ENCODE results near the gene TIGIT.

The TIGIT gene

GRCh38 chr3:114355653-114356052 lies 61.8 kb downstream of the TIGIT start:
- TF ChIP-seq, protein P1, sequence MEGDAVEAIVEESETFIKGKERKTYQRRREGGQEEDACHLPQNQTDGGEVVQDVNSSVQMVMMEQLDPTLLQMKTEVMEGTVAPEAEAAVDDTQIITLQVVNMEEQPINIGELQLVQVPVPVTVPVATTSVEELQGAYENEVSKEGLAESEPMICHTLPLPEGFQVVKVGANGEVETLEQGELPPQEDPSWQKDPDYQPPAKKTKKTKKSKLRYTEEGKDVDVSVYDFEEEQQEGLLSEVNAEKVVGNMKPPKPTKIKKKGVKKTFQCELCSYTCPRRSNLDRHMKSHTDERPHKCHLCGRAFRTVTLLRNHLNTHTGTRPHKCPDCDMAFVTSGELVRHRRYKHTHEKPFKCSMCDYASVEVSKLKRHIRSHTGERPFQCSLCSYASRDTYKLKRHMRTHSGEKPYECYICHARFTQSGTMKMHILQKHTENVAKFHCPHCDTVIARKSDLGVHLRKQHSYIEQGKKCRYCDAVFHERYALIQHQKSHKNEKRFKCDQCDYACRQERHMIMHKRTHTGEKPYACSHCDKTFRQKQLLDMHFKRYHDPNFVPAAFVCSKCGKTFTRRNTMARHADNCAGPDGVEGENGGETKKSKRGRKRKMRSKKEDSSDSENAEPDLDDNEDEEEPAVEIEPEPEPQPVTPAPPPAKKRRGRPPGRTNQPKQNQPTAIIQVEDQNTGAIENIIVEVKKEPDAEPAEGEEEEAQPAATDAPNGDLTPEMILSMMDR (IDR thresholded peaks at IDR 0.05; ENCODE audit: borderline replicate concordance, control extremely low read depth, extremely low read depth, insufficient read depth, missing control alignments): no peak

GRCh38 chr3:114356066-114356465 lies 62.2 kb downstream of the TIGIT start:
- in situ Hi-C loops (cut with MboI; ENCODE audit: low sequenced_read_pairs, unreplicated experiment): no loop called here
- TF ChIP-seq, protein P1 (IDR thresholded peaks at IDR 0.05; ENCODE audit: borderline replicate concordance, control extremely low read depth, extremely low read depth, insufficient read depth, missing control alignments): no peak
- no peak for DNase-seq (ENCODE audit: low spot score)

More at GRCh38 chr3:114355653-114356052, 61.8 kb downstream of the TIGIT start:
- no peak for DNase-seq (ENCODE audit: low spot score)
- in situ Hi-C loops (cut with MboI; ENCODE audit: low sequenced_read_pairs, unreplicated experiment): no loop called here

DNA sequence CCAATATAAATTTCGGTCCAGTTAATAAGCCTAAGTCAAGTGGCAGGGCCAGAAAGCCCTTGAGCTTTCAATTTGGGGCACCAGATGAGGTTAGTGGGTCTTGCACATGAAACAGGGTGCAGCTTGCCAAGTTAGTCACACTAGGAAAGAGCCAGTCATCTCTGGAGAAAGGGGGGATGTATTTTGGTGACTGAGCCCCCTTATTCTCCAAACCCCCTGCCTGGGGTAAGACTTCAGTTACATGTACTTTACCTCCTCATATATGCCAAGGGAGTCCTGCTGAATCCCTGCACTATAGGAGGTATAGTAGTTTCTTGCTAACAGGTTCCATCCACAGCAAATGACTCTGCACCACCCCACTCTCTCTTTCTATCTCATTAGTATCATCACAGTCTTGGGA lies 62.7 kb downstream of the TIGIT start:
- in situ Hi-C loops (cut with MboI; ENCODE audit: low sequenced_read_pairs, unreplicated experiment): no loop called here
- TF ChIP-seq, protein P1 (IDR thresholded peaks at IDR 0.05; ENCODE audit: borderline replicate concordance, control extremely low read depth, extremely low read depth, insufficient read depth, missing control alignments): no peak
- DNase-seq (ENCODE audit: low spot score): no peak

Measured in GM13976 (cell line).